WTC11 (cell line): ENCODE measurements around the gene SOAT1. TPM values are rescaled to one million over a fixed set of nuclear protein-coding genes. Genes with fewer than 3 reads are reported as not detected.

Experiments used
- ATAC-seq: fragments of 200-7000 bp; cut with Tn5 transposase; 2 replicates; pipeline ENCODE4 v1.10.0; 2021; ENCODE audit warnings: mild to moderate bottlenecking, moderate library complexity
- CTCF ChIA-PET: fragments of 300-600 bp; sonication (Branson Sonifier 250); formaldehyde crosslinking; loops from one replicate; lab custom pipeline; 2021; ENCODE audit warnings: antibody characterized with exemption; lab: Charles Lee
- POLR2A ChIA-PET: fragments of 350-600 bp; sonication (Branson Sonifier 250); formaldehyde crosslinking; loops from one replicate; lab custom pipeline; 2021; ENCODE audit warnings: antibody characterized with exemption; lab: Charles Lee
- DNase-seq: peaks from one replicate; pipeline ENCODE4 v3.0.0; 2021; ENCODE audit warnings: low spot score
- H3K27ac Mint-ChIP-seq: 2 replicates; pipeline ENCODE4 v1.8.0; 2021; ENCODE audit warnings: mixed read lengths
- H3K27me3 Mint-ChIP-seq: 2 replicates; pipeline ENCODE4 v1.8.0; 2021; ENCODE audit warnings: low read depth, mild to moderate bottlenecking, moderate library complexity, mixed read lengths
- H3K36me3 Mint-ChIP-seq: 2 replicates; pipeline ENCODE4 v1.8.0; 2021; ENCODE audit warnings: mixed read lengths
- H3K4me1 Mint-ChIP-seq: 2 replicates; pipeline ENCODE4 v1.8.0; 2022; ENCODE audit warnings: mixed read lengths
- H3K4me3 Mint-ChIP-seq: 2 replicates; pipeline ENCODE4 v1.8.0; 2021; ENCODE audit warnings: mild to moderate bottlenecking, moderate library complexity, mixed read lengths
- H3K9me3 Mint-ChIP-seq: 2 replicates; pipeline ENCODE4 v1.8.0; 2021; ENCODE audit warnings: mixed read lengths
- GRHL2 ChIP-seq: fragments of 250-450 bp; sonication (Bioruptor Pico); IDR thresholded peaks from 2 replicates; pipeline ENCODE4 v1.8.0; 2022; ENCODE audit warnings: mild to moderate bottlenecking, moderate library complexity; ENCODE audit not compliant: insufficient replicate concordance, severe bottlenecking
- HMGXB4 ChIP-seq: sonication (generic); formaldehyde crosslinking; IDR thresholded peaks from 2 replicates; pipeline ENCODE4 v1.8.1; 2023; ENCODE audit warnings: mild to moderate bottlenecking, moderate library complexity, missing genetic modification reagents
- IRF2 ChIP-seq: sonication (generic); formaldehyde crosslinking; IDR thresholded peaks from 2 replicates; pipeline ENCODE4 v1.8.0; 2022; ENCODE audit warnings: low read depth, missing genetic modification reagents, borderline replicate concordance
- JAZF1 ChIP-seq: fragments of 250-450 bp; sonication (Bioruptor Pico); IDR thresholded peaks from 2 replicates; pipeline ENCODE4 v1.9.0; 2021; ENCODE audit warnings: moderate library complexity, mild to moderate bottlenecking, inconsistent platforms
- MXD4 ChIP-seq: fragments of 250-450 bp; sonication (Bioruptor Pico); IDR thresholded peaks from 2 replicates; pipeline ENCODE4 v1.8.0; 2021; ENCODE audit warnings: mild to moderate bottlenecking, moderate library complexity, borderline replicate concordance
- NFATC4 ChIP-seq: fragments of 250-450 bp; sonication (Bioruptor Pico); IDR thresholded peaks from 2 replicates; pipeline ENCODE4 v1.9.0; 2021; ENCODE audit warnings: mild to moderate bottlenecking
- NR1H2 ChIP-seq: sonication (generic); formaldehyde crosslinking; IDR thresholded peaks from 2 replicates; pipeline ENCODE4 v1.9.0; 2021; ENCODE audit warnings: mild to moderate bottlenecking, moderate library complexity, missing genetic modification reagents
- PRRX2 ChIP-seq: fragments of 250-450 bp; sonication (Bioruptor Pico); IDR thresholded peaks from 2 replicates; pipeline ENCODE4 v1.8.0; 2021; ENCODE audit warnings: mild to moderate bottlenecking
- SP1 ChIP-seq: sonication (generic); formaldehyde crosslinking; conservative IDR thresholded peaks from 2 replicates; pipeline ENCODE4 v1.8.1; 2022; ENCODE audit warnings: missing genetic modification reagents
- TCF7 ChIP-seq: sonication (generic); formaldehyde crosslinking; IDR thresholded peaks from 2 replicates; pipeline ENCODE4 v1.8.0; 2022; ENCODE audit warnings: mild to moderate bottlenecking, low read depth, missing genetic modification reagents, moderate library complexity
- ZNF121 ChIP-seq: sonication (generic); formaldehyde crosslinking; IDR thresholded peaks from 2 replicates; pipeline ENCODE4 v1.8.0; 2023; ENCODE audit warnings: missing genetic modification reagents
- ZNF138 ChIP-seq: sonication (generic); formaldehyde crosslinking; conservative IDR thresholded peaks from 2 replicates; pipeline ENCODE4 v1.8.1; 2022; ENCODE audit warnings: mild to moderate bottlenecking, moderate library complexity, missing genetic modification reagents
- ZNF263 ChIP-seq: sonication (generic); formaldehyde crosslinking; IDR thresholded peaks from 2 replicates; pipeline ENCODE4 v1.8.1; 2022; ENCODE audit warnings: low read depth, mild to moderate bottlenecking, moderate library complexity, missing genetic modification reagents
- ZNF396 ChIP-seq: fragments of 250-450 bp; sonication (Bioruptor Pico); IDR thresholded peaks from 2 replicates; pipeline ENCODE4 v1.8.0; 2021; ENCODE audit warnings: mild to moderate bottlenecking, moderate library complexity, borderline replicate concordance
- total RNA-seq: library from RNA; stranded (reverse); gene quantifications from 3 replicates; pipeline ENCODE4 v1.2.3, GENCODE V29; 2021
- TF ChIP-seq, protein P1 (sequence below): sonication (generic); formaldehyde crosslinking; IDR thresholded peaks from 2 replicates; pipeline ENCODE4 v1.8.1; 2022; ENCODE audit warnings: mild to moderate bottlenecking, missing genetic modification reagents, moderate library complexity, borderline replicate concordance
- TF ChIP-seq, protein P2 (sequence below): fragments of 250-450 bp; sonication (Bioruptor Pico); conservative IDR thresholded peaks from 2 replicates; pipeline ENCODE4 v1.9.0; 2021; ENCODE audit warnings: mild to moderate bottlenecking
- TF ChIP-seq, protein P3 (sequence below): fragments of 250-450 bp; sonication (Bioruptor Pico); IDR thresholded peaks from 2 replicates; pipeline ENCODE4 v2.1.2; 2022; ENCODE audit warnings: mild to moderate bottlenecking, moderate library complexity
- TF ChIP-seq, protein P4 (sequence below): fragments of 250-450 bp; sonication (Bioruptor Pico); IDR thresholded peaks from 2 replicates; pipeline ENCODE4 v1.9.0; 2021; ENCODE audit warnings: mild to moderate bottlenecking
- TF ChIP-seq, protein P5 (sequence below): sonication (generic); formaldehyde crosslinking; IDR thresholded peaks from 2 replicates; pipeline ENCODE4 v1.8.0; 2023; ENCODE audit warnings: missing genetic modification reagents

The SOAT1 gene
- total RNA-seq, 1 experiment from 2014 or later = 2.3 TPM

DNA sequence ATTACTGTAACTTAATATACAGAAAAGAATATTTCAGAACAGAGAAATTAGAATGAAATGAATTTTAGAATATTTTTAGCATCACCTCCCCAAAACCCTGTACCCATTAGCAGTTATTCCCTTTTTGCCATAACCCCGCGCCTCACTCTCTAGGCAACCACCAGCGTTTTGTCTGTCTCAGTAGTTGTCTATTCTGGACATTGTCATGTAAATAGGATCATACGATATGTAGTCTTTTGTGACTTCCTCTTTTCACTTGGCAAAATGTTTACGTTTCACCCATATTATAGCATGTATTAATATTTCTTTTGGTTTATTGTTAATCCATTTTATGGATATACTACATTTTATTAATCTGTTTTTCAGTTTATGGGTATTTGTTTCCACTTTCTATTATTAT is 24.9 kb downstream of the SOAT1 start:
- H3K9me3 Mint-ChIP-seq = 0 out of 2 replicates have a peak, but pooled peaks cover 4% of the 10 kb centered on the region
- CTCF ChIA-PET = no interaction called here
- TF ChIP-seq NR1H2 (CRISPR knock-in tag) (no peak), SP1 (CRISPR knock-in tag) (no peak), GRHL2 (no peak), TCF7 (no peak), IRF2 (CRISPR knock-in tag) (no peak), ZNF263 (CRISPR knock-in tag) (no peak), NFATC4 (CRISPR knock-in tag) (no peak), PRRX2 (CRISPR knock-in tag) (no peak), JAZF1 (no peak), HMGXB4 (no peak)
- TF ChIP-seq, protein P1, sequence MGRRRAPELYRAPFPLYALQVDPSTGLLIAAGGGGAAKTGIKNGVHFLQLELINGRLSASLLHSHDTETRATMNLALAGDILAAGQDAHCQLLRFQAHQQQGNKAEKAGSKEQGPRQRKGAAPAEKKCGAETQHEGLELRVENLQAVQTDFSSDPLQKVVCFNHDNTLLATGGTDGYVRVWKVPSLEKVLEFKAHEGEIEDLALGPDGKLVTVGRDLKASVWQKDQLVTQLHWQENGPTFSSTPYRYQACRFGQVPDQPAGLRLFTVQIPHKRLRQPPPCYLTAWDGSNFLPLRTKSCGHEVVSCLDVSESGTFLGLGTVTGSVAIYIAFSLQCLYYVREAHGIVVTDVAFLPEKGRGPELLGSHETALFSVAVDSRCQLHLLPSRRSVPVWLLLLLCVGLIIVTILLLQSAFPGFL (CRISPR knock-in tag) = no peak
- TF ChIP-seq, protein P2, sequence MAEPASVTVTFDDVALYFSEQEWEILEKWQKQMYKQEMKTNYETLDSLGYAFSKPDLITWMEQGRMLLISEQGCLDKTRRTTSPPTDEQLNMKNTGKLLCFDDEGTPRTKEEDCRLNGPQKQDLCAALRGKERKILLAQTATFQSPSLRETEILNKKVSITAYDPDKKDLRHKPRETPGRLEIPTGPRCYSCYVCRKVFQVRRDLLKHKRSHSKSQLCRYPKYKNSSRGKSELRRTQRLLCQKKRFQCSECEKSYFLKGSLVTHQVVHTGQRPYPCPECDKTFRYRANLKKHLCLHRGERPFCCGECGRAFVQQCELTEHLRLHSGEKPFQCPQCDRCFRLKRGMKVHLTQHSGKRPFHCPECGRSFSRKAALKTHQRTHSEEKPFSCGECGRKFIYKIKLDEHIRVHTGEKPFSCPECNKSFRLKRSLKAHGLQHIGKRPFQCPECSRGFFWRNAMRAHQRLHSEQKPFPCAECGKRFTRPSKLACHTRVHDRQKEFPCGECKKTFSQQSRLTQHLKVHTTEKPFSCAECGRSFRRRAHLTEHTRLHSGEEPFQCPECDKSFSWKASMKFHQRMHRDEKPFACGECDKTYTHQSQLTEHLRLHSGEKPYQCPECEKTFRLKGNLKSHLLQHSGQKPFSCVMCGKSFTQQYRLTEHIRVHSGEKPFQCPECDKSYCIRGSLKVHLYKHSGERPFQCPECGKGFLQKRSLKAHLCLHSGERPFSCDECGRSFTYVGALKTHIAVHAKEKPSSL (CRISPR knock-in tag) = no peak
- TF ChIP-seq, protein P3, sequence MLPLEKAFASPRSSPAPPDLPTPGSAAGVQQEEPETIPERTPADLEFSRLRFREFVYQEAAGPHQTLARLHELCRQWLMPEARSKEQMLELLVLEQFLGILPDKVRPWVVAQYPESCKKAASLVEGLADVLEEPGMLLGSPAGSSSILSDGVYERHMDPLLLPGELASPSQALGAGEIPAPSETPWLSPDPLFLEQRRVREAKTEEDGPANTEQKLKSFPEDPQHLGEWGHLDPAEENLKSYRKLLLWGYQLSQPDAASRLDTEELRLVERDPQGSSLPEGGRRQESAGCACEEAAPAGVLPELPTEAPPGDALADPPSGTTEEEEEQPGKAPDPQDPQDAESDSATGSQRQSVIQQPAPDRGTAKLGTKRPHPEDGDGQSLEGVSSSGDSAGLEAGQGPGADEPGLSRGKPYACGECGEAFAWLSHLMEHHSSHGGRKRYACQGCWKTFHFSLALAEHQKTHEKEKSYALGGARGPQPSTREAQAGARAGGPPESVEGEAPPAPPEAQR (CRISPR knock-in tag) = no peak
- TF ChIP-seq, protein P4, sequence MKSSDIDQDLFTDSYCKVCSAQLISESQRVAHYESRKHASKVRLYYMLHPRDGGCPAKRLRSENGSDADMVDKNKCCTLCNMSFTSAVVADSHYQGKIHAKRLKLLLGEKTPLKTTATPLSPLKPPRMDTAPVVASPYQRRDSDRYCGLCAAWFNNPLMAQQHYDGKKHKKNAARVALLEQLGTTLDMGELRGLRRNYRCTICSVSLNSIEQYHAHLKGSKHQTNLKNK (CRISPR knock-in tag) = no peak
- TF ChIP-seq, all 79 proteins: peak for 0
- H3K36me3 Mint-ChIP-seq = no peaks in the 10 kb centered on the region
- no peak for DNase-seq
- H3K4me1 Mint-ChIP-seq = peaks cover 10% of the 10 kb centered on the region
- no peaks in the 10 kb centered on the region for H3K27me3 Mint-ChIP-seq
- no peak for ATAC-seq
- H3K4me3 Mint-ChIP-seq = no peak overlapping the region
- no peak overlapping the region for H3K27ac Mint-ChIP-seq
- POLR2A ChIA-PET = no interaction called here

- Mint-ChIP-seq H3K4me3 (no peak overlapping the region), H3K27me3 (no peaks in the 10 kb centered on the region), H3K27ac (no peak overlapping the region), H3K4me1 (peaks cover 10% of the 10 kb centered on the region), H3K36me3 (no peaks in the 10 kb centered on the region), H3K9me3 (0 out of 2 replicates have a peak, but pooled peaks cover 4% of the 10 kb centered on the region)
- ChIA-PET POLR2A (no interaction called here), CTCF (no interaction called here)
- TF ChIP-seq ZNF138 (CRISPR knock-in tag) = no peak
- TF ChIP-seq MXD4 (CRISPR knock-in tag) = no peak
- no peak for TF ChIP-seq ZNF396 (CRISPR knock-in tag)
- TF ChIP-seq, protein P5, sequence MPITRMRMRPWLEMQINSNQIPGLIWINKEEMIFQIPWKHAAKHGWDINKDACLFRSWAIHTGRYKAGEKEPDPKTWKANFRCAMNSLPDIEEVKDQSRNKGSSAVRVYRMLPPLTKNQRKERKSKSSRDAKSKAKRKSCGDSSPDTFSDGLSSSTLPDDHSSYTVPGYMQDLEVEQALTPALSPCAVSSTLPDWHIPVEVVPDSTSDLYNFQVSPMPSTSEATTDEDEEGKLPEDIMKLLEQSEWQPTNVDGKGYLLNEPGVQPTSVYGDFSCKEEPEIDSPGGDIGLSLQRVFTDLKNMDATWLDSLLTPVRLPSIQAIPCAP = no peak
- peak; percentile 44; the same call in 1 of the 2 replicates for TF ChIP-seq ZNF121
- DNase-seq (no peak), ATAC-seq (no peak)
Measured at GRCh38 chr1:179321533-179322216, 28.1 kb downstream of the SOAT1 start.
